Activated CD8-positive, alpha-beta memory T cell treated with anti-CD3 and anti-CD28 coated beads for 36 hours (primary cell): ENCODE data around the gene SNAP47. TPM values are rescaled to one million over a fixed set of nuclear protein-coding genes. Genes with fewer than 3 reads are reported as not detected.

Source experiments
- CTCF ChIA-PET: fragments of 350-600 bp; sonication (Branson Sonifier 250); formaldehyde crosslinking; loops from one replicate; lab custom pipeline; 2021; ENCODE audit warnings: antibody characterized with exemption; lab: Charles Lee
- POLR2A ChIA-PET: fragments of 350-600 bp; sonication (Branson Sonifier 250); formaldehyde crosslinking; loops from one replicate; lab custom pipeline; 2021; ENCODE audit warnings: antibody characterized with exemption; lab: Charles Lee
- total RNA-seq, 2 experiments: library from RNA; stranded (reverse); gene quantifications; one replicate each; pipeline ENCODE4 v1.2.3, GENCODE V29; 2021

SNAP47 gene
- total RNA-seq, 2 experiments from 2014 or later: 25.5 to 27.6 TPM

DNA sequence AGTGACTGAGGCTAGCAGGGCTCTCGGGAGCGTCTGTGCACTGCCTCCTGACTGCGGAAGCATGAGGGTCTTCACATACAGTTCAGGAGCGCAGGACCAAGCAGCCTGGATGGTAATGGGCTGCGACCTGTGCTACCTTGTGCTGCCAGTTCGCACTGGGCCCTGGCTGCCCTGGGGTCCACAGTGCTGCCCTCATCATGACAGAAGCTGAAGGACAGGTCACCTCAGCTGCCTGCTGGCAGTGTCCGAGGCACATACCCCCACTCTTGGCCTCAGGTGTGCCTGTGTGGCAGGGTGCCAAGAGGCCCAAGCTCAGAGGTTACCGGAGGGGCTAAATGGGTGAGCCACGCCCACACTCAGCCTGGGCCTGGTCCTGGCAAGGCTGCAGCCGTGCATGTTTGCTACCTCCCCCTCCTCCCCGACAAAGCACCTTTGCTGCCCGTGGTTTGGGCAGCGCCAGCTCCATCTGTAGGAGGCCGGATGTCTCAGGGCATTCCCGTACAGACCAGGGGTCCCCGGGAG, 4.5 kb upstream of the SNAP47 start:
- CTCF ChIA-PET: interaction anchor here (2.4 kb wide), 1 partner anchor 223 kb away, joined by 6 read pairs; no protein-coding TSS in a partner anchor
- POLR2A ChIA-PET: interaction anchor here (0.9 kb wide), 1 partner anchor 57 kb away, joined by 4 read pairs; no protein-coding TSS in a partner anchor

DNA sequence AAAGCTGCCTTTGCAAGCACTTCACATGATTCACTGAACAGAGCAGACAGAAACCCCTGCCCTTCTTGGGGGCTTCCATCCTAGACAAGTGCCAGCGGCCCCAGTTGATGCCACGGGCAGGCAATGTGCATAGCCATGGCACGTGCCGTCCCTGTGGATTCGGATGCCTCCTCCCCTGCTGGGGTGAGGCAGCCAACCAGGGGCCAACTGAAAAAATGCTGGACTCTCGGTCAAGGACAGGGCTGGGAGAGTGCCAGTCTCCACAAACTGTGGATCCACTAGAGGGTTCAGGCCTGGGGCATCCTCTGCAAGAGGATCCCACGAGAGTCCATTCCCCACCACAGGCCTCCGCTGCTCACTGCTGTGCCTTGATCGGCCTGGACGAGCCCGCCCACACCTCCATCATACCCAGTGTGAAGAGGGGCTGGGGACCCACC, 4.0 kb upstream of the SNAP47 start:
- ChIA-PET CTCF (interaction anchor here (2.4 kb wide), 1 partner anchor 223 kb away, joined by 6 read pairs; no protein-coding TSS in a partner anchor), POLR2A (no interaction called here)

- ChIA-PET CTCF (interaction anchor here (2.4 kb wide), 1 partner anchor 222 kb away, joined by 6 read pairs; no protein-coding TSS in a partner anchor), POLR2A (no interaction called here)
Measured at GRCh38 chr1:227731696-227732585, 3.3 kb upstream of the SNAP47 start.

GRCh38 chr1:227732586-227733308, 2.5 kb upstream of the SNAP47 start:
- CTCF ChIA-PET: no interaction called here
- POLR2A ChIA-PET: no interaction called here

GRCh38 chr1:227733309-227733705, 1.9 kb upstream of the SNAP47 start:
- ChIA-PET POLR2A (no interaction called here), CTCF (interaction anchor here (1.2 kb wide), 1 partner anchor 29 kb away, joined by 4 read pairs; no protein-coding TSS in a partner anchor)

DNA sequence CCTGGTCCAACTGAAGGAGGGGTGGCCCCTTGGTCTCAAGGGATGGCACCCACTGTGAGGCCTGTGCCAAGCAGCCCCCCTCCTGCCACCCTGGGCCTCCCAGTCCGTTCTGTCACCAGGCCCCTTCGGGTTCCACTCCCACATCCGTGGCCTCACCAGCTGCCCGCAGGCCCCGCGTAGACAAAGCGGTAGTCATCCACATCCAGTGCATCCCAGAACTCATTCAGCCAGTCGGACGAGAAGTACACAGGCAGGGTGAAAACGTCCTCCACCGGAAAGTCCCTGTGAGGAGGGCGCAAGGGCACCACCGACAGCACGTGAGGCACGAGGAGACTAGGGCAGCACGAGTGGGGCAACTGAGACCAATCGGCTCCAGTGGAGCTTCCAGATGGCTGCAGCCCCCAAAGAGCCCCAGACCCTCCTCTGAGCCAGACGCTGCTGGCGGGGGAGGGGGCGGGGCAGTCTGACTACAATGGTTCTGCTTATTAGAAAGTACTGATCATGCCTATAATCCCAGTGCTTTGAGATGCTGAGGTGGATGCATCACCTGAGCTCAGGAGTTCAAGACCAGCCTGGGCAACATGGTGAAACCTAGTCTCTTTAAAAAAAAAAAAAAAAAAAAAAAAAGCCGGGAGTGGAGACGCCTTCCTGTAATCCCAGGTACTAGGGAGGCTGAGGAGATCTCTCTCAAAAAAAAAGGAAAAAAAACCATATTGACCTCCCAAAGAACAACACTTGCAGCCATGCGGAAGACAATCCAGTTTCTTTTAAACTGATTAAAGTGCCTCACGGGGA, 1.3 kb upstream of the SNAP47 start:
- ChIA-PET POLR2A (interaction anchor here (0.6 kb wide), 1 partner anchor 220 kb away, joined by 3 read pairs; no protein-coding TSS in a partner anchor), CTCF (interaction anchor here (0.7 to 1.2 kb wide), 2 partner anchors 28 to 819 kb away, joined by 4 to 7 read pairs; no protein-coding TSS in a partner anchor)

DNA sequence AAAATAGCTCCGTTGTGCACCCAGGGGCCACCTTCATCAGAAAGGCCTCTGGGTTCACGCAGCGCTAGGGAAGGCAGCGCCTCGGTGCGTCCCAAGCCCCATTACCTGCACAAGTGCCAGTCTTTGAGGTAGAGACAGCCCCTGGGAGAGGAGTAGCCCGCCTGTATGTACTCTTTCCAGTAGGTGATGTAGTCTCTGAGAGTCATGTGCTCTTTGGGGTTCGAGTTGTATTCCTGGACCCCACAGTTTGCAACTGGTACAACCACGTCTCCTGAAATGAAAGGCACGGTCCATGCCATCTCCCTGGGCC, 734 bp upstream of the SNAP47 start:
- CTCF ChIA-PET: interaction anchor here (0.7 to 1.2 kb wide), 2 partner anchors 28 to 818 kb away, joined by 4 to 7 read pairs; no protein-coding TSS in a partner anchor
- POLR2A ChIA-PET: interaction anchor here (0.6 kb wide), 1 partner anchor 91 kb away, joined by 3 read pairs; no protein-coding TSS in a partner anchor

DNA sequence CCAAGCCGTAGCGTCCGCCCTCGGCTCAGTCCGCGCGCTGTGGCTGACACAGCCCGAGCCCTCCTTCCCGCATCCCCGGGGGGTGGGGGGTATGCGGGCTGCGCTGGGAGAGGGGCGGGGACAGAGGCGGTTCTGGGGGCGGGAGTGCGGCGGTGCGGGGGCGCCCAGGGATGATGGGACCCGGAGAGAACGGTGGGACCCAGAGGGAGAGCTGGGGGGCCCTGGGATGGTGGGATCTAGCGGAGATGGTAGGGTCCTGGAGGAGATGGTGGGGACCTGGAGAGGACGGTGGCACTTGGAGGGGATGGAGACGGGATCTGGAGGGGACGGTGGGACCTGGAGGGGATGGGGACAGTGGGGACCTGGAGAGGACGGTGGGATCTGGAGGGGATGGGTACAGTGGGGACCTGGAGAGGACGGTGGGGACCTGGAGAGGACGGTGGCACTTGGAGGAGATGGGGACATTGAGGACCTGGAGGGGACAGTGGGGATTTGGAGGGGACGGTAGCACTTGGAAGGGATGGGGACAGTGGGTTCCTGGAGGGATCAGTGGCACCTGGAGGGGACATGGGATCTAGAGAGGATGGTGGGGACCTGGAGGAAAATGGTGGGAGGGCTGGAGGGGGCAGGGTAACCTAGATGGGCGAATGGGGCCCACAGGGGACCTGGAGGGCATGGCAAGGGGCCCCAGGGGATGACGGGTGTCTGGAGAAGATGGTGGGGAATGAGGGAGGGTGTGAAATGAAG, 477 bp downstream of the SNAP47 start:
- CTCF ChIA-PET: interaction anchor here (0.6 kb wide), 1 partner anchor 148 kb away, joined by 3 read pairs; no protein-coding TSS in a partner anchor

DNA sequence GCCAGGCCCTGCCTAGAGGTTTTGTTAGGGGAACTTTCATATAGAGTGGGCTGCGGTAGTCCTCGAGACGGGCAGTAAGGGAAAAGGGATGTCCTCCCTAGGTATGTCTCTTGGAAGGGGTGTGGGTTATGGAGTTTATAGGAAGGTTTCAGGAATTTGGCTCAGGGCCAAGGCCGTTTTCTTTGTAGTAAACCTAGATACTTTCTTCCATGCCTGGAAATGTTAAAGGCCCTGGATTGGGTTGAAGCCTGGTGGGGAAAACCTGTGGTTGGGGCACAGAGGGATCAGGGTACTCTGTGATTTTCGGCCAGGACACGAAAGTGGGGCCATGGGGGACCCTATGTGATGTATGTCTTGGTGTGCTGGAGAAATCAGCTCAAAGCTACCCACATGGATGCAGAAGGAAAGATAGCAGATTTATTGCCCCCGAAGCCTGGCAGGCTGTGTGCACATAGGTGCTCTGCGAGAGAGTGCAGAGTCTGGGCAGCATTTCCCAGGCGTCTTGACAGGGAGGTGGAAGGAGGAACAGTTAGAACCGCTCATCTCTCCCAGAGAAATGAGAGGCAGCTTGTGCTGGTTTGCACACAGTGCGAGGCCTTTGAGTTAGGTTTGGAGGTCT, 1.7 kb downstream of the SNAP47 start:
- ChIA-PET POLR2A (no interaction called here), CTCF (interaction anchor here (0.6 kb wide), 1 partner anchor 8 kb away, joined by 3 read pairs; no protein-coding TSS in a partner anchor)

More for the DNA sequence above, 477 bp downstream of the SNAP47 start:
- POLR2A ChIA-PET: no interaction called here

GRCh38 chr1:227738820-227739219, 3.6 kb downstream of the SNAP47 start:
- POLR2A ChIA-PET: no interaction called here
- CTCF ChIA-PET: no interaction called here

GRCh38 chr1:227739636-227740035, 4.4 kb downstream of the SNAP47 start:
- CTCF ChIA-PET: no interaction called here
- POLR2A ChIA-PET: interaction anchor here (0.6 kb wide), 1 partner anchor 667 kb away, joined by 14 read pairs; the partner anchor contains the start of gene TRIM11

DNA sequence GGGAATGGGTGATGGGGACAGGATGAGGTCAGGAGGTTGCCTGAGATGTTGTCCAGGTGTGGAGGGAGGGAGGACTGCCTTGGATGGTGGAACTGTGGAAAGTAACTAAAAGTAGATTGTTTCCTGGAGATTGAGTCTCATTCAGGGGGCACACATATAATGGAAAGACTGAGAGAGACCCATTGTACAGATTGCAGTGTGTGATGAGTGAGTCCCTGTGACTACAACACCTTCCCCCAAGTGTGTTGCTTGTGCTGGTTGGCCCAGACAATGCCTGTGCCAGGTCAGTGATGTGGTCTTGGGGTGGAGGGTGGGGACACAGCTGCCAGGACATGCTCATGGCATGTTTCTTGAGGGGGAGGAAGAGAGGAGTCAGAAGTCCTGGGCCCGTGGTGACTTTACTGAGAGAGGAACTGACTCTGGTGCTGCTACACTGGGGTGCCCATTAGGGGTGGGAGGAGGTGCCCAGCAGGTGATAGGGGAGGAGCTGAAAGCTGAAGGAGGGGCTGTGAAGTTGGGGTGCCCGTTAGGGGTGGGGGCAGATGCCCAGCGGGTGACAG, 5.2 kb downstream of the SNAP47 start:
- ChIA-PET CTCF (no interaction called here), POLR2A (no interaction called here)

GRCh38 chr1:227741166-227741870, 6.1 kb downstream of the SNAP47 start:
- POLR2A ChIA-PET: no interaction called here
- CTCF ChIA-PET: no interaction called here

DNA sequence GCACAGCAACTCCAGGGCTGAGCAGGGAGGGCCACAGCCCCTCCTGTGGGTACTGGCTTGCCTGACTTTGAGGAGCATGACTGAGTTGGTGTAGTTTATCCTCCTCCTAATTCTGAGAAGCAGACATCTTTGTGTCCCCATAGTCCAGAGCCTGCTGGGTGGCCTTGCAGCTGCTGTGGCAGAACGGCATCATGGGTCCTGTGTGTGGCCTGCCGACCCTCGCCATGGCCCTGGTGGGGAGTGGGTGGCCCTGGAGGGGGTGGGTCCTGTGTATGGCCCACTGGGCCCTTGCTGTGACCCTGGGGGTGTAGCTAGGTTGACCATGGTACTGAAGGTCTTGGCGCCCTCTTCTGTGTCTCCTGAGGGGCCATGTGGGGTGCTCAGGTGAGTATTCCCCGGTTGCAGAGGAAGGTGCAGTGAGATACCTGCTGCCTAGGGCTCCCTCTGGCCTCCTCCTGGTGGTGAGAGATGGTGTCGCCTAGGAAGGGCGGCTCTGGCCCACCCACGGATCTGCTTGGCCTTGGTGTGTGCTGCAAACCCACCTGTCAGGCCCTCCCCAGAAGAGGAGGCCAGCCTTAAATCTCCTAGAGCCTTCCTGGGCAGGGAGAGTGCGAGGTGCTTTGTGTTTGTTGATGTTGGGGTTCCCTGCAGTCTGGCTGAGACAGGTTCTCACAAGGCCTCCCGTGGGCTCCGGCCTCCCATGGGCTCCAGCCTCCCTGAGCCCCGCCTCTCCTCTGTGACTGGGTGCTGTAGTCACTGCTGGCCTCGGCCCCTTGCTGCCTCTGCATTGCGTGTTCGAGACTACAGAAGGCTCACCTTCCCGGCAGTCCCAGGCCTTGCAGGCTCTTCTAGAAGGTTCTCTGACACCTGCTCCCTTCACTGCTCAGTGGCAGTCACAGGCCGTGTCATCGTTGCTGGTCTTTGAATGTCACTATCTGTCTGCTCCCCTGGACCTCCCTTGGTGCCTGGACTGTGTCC, 7.8 kb downstream of the SNAP47 start:
- CTCF ChIA-PET: interaction anchor here (1.2 kb wide), 1 partner anchor 19 kb away, joined by 3 read pairs; no protein-coding TSS in a partner anchor
- POLR2A ChIA-PET: interaction anchor here (0.5 to 0.6 kb wide), 2 partner anchors 396 to 729 kb away, joined by 4 to 5 read pairs; no protein-coding TSS in a partner anchor

DNA sequence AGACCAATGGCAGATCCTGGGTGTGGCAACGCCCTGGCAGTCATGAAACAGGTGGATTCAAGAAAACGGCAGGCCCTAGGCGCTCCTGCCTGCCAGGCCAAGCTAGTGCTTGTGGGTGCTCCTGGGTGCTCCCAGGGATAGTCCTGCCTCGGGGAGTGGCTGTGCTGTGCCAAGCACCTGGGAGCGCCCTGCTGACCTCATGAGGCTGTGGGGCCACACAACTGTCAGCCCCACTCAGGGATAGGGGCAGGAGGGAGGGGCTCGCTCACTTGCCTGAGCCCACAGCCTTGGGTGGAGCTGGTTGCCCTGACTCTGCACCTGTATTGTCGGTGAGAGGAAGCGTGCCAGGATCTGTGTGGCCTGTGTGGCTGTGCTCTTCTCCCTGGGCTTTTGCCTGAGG, 9.4 kb downstream of the SNAP47 start:
- CTCF ChIA-PET: interaction anchor here (0.6 to 1.2 kb wide), 2 partner anchors 8 to 17 kb away, joined by 3 read pairs; no protein-coding TSS in a partner anchor
- POLR2A ChIA-PET: no interaction called here
